Transverse colon (tissue), 3 donors: ENCODE data around the gene TFAP2D.

ENCODE experiments used
- CTCF ChIP-seq, 5 experiments: fragments of 200-600 bp in 3 of 5; fragments of 450-650 bp in 2 of 5; sonication (generic) in 3 of 5; IDR thresholded peaks; 1 replicate in 2 of 5; 2 replicates in 3 of 5; pipeline ENCODE4 v1.5.1; 2016 to 2017; ENCODE audit warnings: antibody characterized with exemption in 5 of 5, inconsistent platforms in 3 of 5, mild to moderate bottlenecking in 2 of 5, moderate library complexity in 1 of 5
- EP300 ChIP-seq: sonication (generic); formaldehyde crosslinking; IDR thresholded peaks from one replicate; pipeline ENCODE4 v1.6.1; 2017; ENCODE audit warnings: antibody characterized with exemption, low read depth
- POLR2A ChIP-seq: fragments of 450-650 bp; IDR thresholded peaks from one replicate; pipeline ENCODE4 v1.6.1; 2016; ENCODE audit warnings: antibody characterized with exemption, mild to moderate bottlenecking, moderate library complexity

- TF ChIP-seq POLR2A (no peak), CTCF (IDR thresholded peaks at IDR 0.05) (no peak), EP300 (no peak)
These were observed 6.8 kb upstream of the TFAP2D start for GRCh38 chr6:50706575-50706974.
